H9 (cell line): Measurements from ENCODE around the gene ALPG. TPM values are rescaled to one million over a fixed set of nuclear protein-coding genes. Genes with fewer than 3 reads are reported as not detected.
"Not testable (repeated sequence)": the region's sequence is repeated elsewhere in the genome, so short reads cannot be mapped to it uniquely, and the experiment has no call there.

ENCODE experiments used
- DNase-seq: peaks from one replicate; pipeline ENCODE4 v3.0.0-alpha.2; 2017
- H2AFZ ChIP-seq: one replicate; pipeline ENCODE4 v1.6.1; 2013; ENCODE audit warnings: mild to moderate bottlenecking, low read length, control low read depth, moderate library complexity
- H2AK5ac ChIP-seq: 2 replicates; pipeline ENCODE4 v1.6.1; 2013; ENCODE audit warnings: low read length, control low read depth, mixed read lengths; ENCODE audit not compliant: insufficient read length
- H2BK120ac ChIP-seq: one replicate; pipeline ENCODE4 v1.6.1; 2013; ENCODE audit warnings: low read depth, mild to moderate bottlenecking, low read length, control low read depth, inconsistent platforms; ENCODE audit not compliant: poor library complexity, severe bottlenecking
- H2BK12ac ChIP-seq: 2 replicates; pipeline ENCODE4 v1.6.1; 2013; ENCODE audit warnings: low read length, control low read depth, mixed read lengths, low read depth; ENCODE audit not compliant: insufficient read length
- H2BK15ac ChIP-seq: 2 replicates; pipeline ENCODE4 v1.6.1; 2013; ENCODE audit warnings: low read depth, low read length, control low read depth
- H2BK20ac ChIP-seq: one replicate; pipeline ENCODE4 v1.6.1; 2013; ENCODE audit warnings: low read depth, mild to moderate bottlenecking, low read length, control low read depth, inconsistent platforms; ENCODE audit not compliant: poor library complexity, severe bottlenecking
- H2BK5ac ChIP-seq: 2 replicates; pipeline ENCODE4 v1.6.1; 2013; ENCODE audit warnings: low read length, control low read depth, mixed read lengths; ENCODE audit not compliant: insufficient read length
- H3K14ac ChIP-seq: 2 replicates; pipeline ENCODE4 v1.6.1; 2013; ENCODE audit warnings: low read length, control low read depth; ENCODE audit not compliant: insufficient read depth
- H3K18ac ChIP-seq: 2 replicates; pipeline ENCODE4 v1.6.1; 2013; ENCODE audit warnings: low read depth, mild to moderate bottlenecking, mixed read lengths, low read length, control low read depth; ENCODE audit not compliant: insufficient read length
- H3K23ac ChIP-seq: 2 replicates; pipeline ENCODE4 v1.6.1; 2013; ENCODE audit warnings: low read length, control low read depth, mixed read lengths, low read depth; ENCODE audit not compliant: insufficient read length
- H3K23me2 ChIP-seq: 2 replicates; pipeline ENCODE4 v1.6.1; 2013; ENCODE audit warnings: low read depth, mild to moderate bottlenecking, mixed read lengths, low read length, control low read depth; ENCODE audit not compliant: insufficient read length, poor library complexity, severe bottlenecking
- H3K27ac ChIP-seq: 2 replicates; pipeline ENCODE4 v1.5.1; 2013; ENCODE audit warnings: low read length, control low read depth, mixed read lengths, low read depth; ENCODE audit not compliant: insufficient read length
- H3K27me3 ChIP-seq: 2 replicates; pipeline ENCODE4 v1.6.1; 2013; ENCODE audit warnings: low read length, control low read depth, inconsistent platforms; ENCODE audit not compliant: insufficient read depth
- H3K4ac ChIP-seq: 2 replicates; pipeline ENCODE4 v1.6.1; 2013; ENCODE audit warnings: low read depth, mild to moderate bottlenecking, control low read depth, inconsistent platforms, low read length, moderate library complexity
- H3K4me1 ChIP-seq: 2 replicates; pipeline ENCODE4 v1.6.1; 2013; ENCODE audit warnings: low read length, control low read depth, inconsistent platforms; ENCODE audit not compliant: insufficient read depth
- H3K4me2 ChIP-seq: 2 replicates; pipeline ENCODE4 v1.6.1; 2013; ENCODE audit warnings: low read length, control low read depth, mixed read lengths; ENCODE audit not compliant: insufficient read length, insufficient read depth
- H3K56ac ChIP-seq: 2 replicates; pipeline ENCODE4 v1.6.1; 2013; ENCODE audit warnings: low read depth, mild to moderate bottlenecking, mixed read lengths, low read length, control low read depth; ENCODE audit not compliant: insufficient read length
- H3K79me1 ChIP-seq: 2 replicates; pipeline ENCODE4 v1.6.1; 2013; ENCODE audit warnings: low read depth, mild to moderate bottlenecking, moderate library complexity, low read length, control low read depth, inconsistent platforms; ENCODE audit not compliant: insufficient read depth, poor library complexity, severe bottlenecking
- H3K79me2 ChIP-seq: 2 replicates; pipeline ENCODE4 v1.6.1; 2013; ENCODE audit warnings: low read length, control low read depth, inconsistent platforms; ENCODE audit not compliant: insufficient read depth
- H3K9ac ChIP-seq: 2 replicates; pipeline ENCODE4 v1.6.1; 2013; ENCODE audit warnings: low read length, control low read depth, mixed read lengths; ENCODE audit not compliant: insufficient read length; ENCODE audit errors: extremely low read depth
- H3K9me3 ChIP-seq: one replicate; pipeline ENCODE4 v1.6.1; 2013; ENCODE audit warnings: low read depth, low read length, inconsistent platforms; ENCODE audit not compliant: control insufficient read depth
- H3T11ph ChIP-seq: one replicate; pipeline ENCODE4 v1.6.1; 2013; ENCODE audit warnings: mild to moderate bottlenecking, low read length, control low read depth, inconsistent platforms
- H4K20me1 ChIP-seq: one replicate; pipeline ENCODE4 v1.6.1; 2013; ENCODE audit not compliant: control insufficient read depth, insufficient read length, insufficient read depth
- H4K5ac ChIP-seq: 2 replicates; pipeline ENCODE4 v1.6.1; 2013; ENCODE audit warnings: low read depth, mild to moderate bottlenecking, mixed read lengths, low read length, control low read depth; ENCODE audit not compliant: insufficient read length
- H4K8ac ChIP-seq: replicated peaks from 2 replicates; pipeline ENCODE4 v1.6.1; 2013; ENCODE audit warnings: low read length, control low read depth, mixed read lengths, low read depth; ENCODE audit not compliant: insufficient read length
- H4K91ac ChIP-seq: 2 replicates; pipeline ENCODE4 v1.6.1; 2013; ENCODE audit warnings: low read depth, mild to moderate bottlenecking, moderate library complexity, mixed read lengths, low read length, control low read depth; ENCODE audit not compliant: insufficient read length
- H3K27ac Mint-ChIP-seq, 3 experiments: 2 replicates in 2 of 3; 3 replicates in 1 of 3; pipeline ENCODE4 v1.8.0; 2020 to 2021; ENCODE audit warnings: mixed read lengths in 3 of 3, mild to moderate bottlenecking in 1 of 3, moderate library complexity in 1 of 3
- H3K27me3 Mint-ChIP-seq: 2 replicates; pipeline ENCODE4 v1.8.0; 2021; ENCODE audit warnings: low read depth, mild to moderate bottlenecking, moderate library complexity, mixed read lengths
- H3K36me3 Mint-ChIP-seq, 3 experiments: 2 replicates in 2 of 3; 3 replicates in 1 of 3; pipeline ENCODE4 v1.8.0; 2020 to 2021; ENCODE audit warnings: low read depth in 3 of 3, mixed read lengths in 3 of 3; ENCODE audit not compliant: insufficient read depth in 1 of 3
- H3K4me1 Mint-ChIP-seq, 2 experiments: 2 replicates each; pipeline ENCODE4 v1.8.0; 2020; ENCODE audit warnings: mixed read lengths in 2 of 2
- H3K4me3 Mint-ChIP-seq, 2 experiments: 2 replicates in 1 of 2; 3 replicates in 1 of 2; pipeline ENCODE4 v1.8.0; 2020 to 2021; ENCODE audit warnings: mild to moderate bottlenecking in 2 of 2, mixed read lengths in 2 of 2, moderate library complexity in 1 of 2
- H3K9me3 Mint-ChIP-seq, 2 experiments: 2 replicates in 1 of 2; 3 replicates in 1 of 2; pipeline ENCODE4 v1.8.0; 2020; ENCODE audit warnings: mild to moderate bottlenecking in 2 of 2, mixed read lengths in 2 of 2, moderate library complexity in 1 of 2
- WGBS: extraction: QIAGEN DNeasy Blood & Tissue Kit; methylation state at CpG from one replicate; pipeline ENCODE4 v1.1.7; 2013; ENCODE audit warnings: missing lambda C conversion rate, low lambda C conversion rate, mixed read lengths; ENCODE audit not compliant: insufficient read length; ENCODE audit errors: extremely low coverage; 5-methylcytosine and 5-hydroxymethylcytosine counted together
- total RNA-seq: library from RNA; stranded (reverse); gene quantifications from 2 replicates; pipeline ENCODE4 v1.2.1, GENCODE V29; 2021

ALPG gene
- total RNA-seq, 1 experiment from 2014 or later: 1.3 TPM

GRCh38 chr2:232423407-232423806 is 16.8 kb downstream of the ALPG start:
- H2BK120ac ChIP-seq, H4K91ac ChIP-seq, H2AK5ac ChIP-seq, H3T11ph ChIP-seq, H3K56ac ChIP-seq, H3K14ac ChIP-seq, H3K9ac ChIP-seq, H2BK15ac ChIP-seq, H3K18ac ChIP-seq, H3K79me1 ChIP-seq, H2BK12ac ChIP-seq, H2BK5ac ChIP-seq, H3K9me3 ChIP-seq, H2BK20ac ChIP-seq, H4K8ac ChIP-seq, H3K79me2 ChIP-seq, H3K4me1 ChIP-seq, H3K4ac ChIP-seq, H3K23ac ChIP-seq, H4K5ac ChIP-seq, H2AFZ ChIP-seq, H4K20me1 ChIP-seq: not testable (repeated sequence)
- Mint-ChIP-seq H3K27ac (peak overlapping the region; percentile 95 to 97 (median 96); a peak in 6 of 7 replicates), H3K9me3 (peaks cover 14% of the 10 kb centered on the region in 2 experiments), H3K4me1 (peaks cover 48 to 50% of the 10 kb centered on the region in 2 experiments), H3K36me3 (peaks cover 9 to 30% (median 19%) of the 10 kb centered on the region in 3 experiments), H3K27me3 (peaks cover 36% of the 10 kb centered on the region), H3K4me3 (peak overlapping the region; percentile 41 to 69)
- no CpG with 5 or more reads among the region's 7 CpGs for WGBS
- peak; percentile 79 for DNase-seq
- H3K4me2 ChIP-seq: peak overlapping the region; percentile 32
- peaks cover 23% of the 10 kb centered on the region; the same call in 1 of the 2 replicates for H3K27me3 ChIP-seq
- H3K27ac ChIP-seq: peak overlapping the region; percentile 90
- H3K23me2 ChIP-seq: peaks cover 23% of the 10 kb centered on the region
